G401 (cell line): ENCODE measurements around the gene MROH2B. TPM values are rescaled to one million over a fixed set of nuclear protein-coding genes. Genes with fewer than 3 reads are reported as not detected.
A peak's percentile ranks its signal among the peaks of the same experiment; 100 is the strongest.

Experiments
- DNase-seq: peaks from one replicate; pipeline ENCODE4 v3.0.0-alpha.2; 2015; ENCODE audit warnings: low spot score
- in situ Hi-C: cut with HindIII; loops from 2 replicates; pipeline ENCODE4 v1.10.0; 2016; ENCODE audit warnings: low sequenced_read_pairs, mixed read lengths
- total RNA-seq: library from RNA; depleted of rRNA; stranded (reverse); fragments of >200 nt; shearing (Covaris generic); gene quantifications from 2 replicates; pipeline ENCODE4 v1.2.3, GENCODE V29; 2014; rRNA removed

MROH2B gene
- not detected in 2 replicates for total RNA-seq

DNA sequence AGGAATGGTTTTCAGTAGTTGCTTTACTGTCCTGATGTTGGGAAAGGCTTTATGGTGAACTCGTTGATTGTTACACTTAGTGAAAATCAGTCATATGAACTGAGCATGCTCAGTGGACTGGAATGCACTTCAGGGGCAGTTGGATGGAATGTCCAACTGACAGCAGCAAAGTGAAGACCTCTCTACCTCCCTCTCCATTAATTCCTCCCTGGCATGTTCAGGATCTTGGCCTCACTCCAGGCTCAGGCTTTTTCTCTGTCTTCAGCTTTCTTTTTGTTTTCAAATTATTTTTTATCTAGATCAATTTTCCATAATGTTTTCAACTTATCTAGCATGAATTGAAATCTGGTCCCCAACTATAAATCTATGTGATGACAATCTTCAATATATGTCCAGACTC is at the start of gene MROH2B:
Gene MROH2B (minus strand): TSS at position 101 of the 400 bp plus-strand sequence. CDS start 490 bp downstream, outside the sequence.
- DNase-seq: no peak
- in situ Hi-C loops: no loop called here

DNA sequence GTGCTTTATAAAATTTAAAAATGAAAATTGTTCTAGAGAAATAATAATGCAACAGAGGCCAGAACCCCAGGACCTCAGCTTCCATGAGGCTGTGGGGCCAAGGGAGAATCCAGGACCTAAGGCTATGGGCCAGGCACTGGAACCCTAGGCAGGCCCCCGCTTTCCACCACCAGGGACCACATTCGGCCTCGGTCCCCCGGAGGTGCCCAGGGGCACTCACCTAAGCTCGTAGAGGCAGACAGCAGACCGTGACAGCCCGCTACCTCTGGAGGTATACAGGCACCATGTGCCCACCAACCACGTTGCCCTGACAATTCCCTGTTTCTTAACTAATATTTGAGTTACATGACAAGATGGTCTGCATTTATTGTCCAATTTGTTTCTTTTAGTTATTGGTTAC is 49.5 kb upstream of the MROH2B start:
- no peak for DNase-seq
- in situ Hi-C loops: no loop called here

DNA sequence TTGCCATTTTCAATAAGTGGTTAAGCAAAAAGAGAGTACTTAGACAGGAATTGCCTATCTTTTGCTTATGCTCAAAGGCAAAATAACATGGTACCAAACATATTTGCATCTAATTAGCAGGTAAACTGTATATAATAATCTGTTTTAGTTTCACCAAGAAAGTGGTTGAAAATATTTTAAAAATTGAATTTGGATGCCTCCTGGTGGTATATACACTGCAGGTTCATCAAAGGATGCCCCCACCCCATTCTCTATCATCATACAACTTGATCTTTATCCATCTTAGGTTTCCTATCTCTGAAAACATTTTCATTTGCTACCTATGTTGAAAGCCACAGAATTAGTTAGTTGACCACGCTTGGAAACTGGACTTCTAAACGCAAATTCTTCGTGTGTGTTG is 47.0 kb upstream of the MROH2B start:
- in situ Hi-C loops: no loop called here
- DNase-seq: no peak

DNA sequence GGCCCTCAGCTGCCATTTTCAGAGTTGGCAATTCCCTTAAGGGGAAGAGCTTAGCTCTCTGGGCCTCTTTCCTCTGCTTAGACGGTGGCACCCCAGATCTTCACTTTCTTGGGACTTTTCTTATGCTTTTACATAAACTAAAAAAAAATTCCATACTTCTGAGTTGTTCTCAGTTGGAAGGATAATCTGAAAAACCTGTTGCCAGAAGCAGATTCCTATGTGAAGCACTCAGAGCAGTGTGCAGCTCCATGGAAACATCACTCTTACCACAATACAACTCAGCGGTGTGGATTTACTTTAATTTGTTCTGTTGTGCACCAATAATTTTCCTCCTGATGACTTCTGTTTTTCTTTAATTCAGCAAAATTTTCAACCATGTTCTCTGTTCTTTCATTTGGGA is 44.1 kb upstream of the MROH2B start:
- in situ Hi-C loops: no loop called here
- DNase-seq: no peak

DNA sequence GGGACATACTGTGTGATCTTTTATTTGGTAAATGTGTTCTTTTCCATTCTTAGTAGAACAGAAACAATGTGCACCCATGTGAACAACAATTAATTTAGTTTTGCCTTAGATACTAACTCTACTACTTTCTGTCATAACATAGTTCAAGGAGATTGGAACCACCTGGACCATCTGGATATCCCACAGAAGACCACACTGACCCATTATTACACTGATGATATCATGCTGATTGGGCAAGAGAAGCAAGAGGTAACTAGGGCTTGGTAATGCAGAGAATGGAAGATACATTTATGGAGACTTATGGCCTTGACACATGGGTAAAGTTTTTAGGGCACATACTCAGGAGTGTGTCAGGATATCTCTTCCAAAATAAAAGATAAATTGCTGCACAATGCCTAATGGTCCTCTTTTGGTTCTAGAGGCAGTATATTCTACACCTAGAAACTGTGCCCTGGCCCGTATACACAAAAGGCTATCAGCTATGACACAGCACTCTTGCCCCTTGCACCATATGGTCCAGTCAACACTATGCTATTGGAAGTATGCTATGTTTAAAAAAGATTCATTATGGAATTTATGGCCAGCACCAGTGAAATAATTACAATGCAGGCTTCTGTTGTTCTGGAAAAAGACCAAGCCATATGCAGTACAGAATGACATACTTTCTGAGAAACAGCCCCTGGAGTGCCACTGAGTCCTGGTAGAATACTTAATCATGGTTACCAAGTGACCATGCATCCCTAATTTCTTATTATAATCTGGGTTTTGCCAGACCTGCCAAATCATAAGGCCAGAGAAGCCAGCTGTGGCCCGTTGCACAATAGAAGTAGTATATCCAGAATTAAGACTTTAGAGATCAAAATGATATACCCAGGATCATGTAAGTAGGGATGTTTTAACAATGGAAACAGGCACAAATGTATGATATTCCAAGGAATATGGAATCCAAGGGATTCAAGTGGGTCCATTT is 41.6 kb upstream of the MROH2B start:
- no peak for DNase-seq
- in situ Hi-C loops: no loop called here

DNA sequence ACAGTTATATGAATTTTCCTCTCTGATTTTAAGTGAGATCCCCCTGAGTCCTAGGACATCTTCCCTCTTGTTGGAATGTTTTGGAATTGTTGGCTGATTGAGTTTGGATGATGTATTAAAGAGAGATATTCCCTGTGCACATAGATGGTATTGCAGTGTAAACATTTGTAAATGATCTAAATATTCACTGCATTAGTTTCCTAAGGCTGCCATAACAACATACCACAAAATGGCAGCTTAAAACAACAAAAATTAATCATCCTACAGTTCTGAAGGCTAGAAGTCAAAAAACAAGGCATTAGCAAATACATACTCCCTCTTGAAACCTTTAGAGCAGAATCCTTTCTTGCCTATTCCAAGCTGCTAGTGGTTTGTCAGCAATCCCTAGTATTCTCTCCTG is 38.0 kb upstream of the MROH2B start:
- DNase-seq: no peak
- in situ Hi-C loops: no loop called here

DNA sequence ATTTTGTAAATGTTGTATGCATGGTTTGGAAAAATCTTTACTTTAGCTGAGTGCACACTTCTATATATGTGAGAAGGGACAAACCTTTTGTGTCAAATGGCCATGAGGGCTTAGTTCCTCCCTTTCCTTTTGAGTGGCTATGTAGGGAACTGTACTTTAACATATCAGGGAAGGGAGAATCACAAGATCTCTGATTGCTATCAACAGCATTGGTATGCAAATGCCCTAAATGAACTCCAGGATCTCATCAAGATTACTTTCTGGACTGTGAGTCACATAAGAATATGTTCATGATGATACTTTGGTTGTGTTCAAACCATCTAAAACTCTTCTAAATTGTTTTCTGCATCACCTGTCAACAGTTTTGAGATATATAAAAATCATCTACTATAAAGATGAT is 31.2 kb upstream of the MROH2B start:
- in situ Hi-C loops: no loop called here
- no peak for DNase-seq

DNA sequence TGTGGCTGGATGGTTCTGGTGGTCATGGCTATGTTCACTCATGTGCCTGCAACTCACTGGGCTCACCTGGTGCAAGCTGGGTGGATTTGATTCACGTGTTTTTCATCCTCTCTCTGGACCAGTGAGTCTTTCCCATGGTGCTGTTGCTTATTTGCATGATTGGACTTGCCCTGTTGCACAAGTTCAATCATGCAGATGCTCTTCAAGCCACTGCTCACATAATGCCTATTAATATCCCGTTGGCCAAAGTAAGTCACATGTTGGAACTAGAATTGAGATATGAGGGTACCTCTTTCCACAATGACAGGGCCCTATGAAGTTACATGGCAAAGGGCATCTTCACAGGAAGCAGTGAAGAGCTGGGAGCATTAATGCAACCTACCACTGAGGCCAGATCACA is 26.5 kb upstream of the MROH2B start:
- in situ Hi-C loops: no loop called here
- DNase-seq: no peak

DNA sequence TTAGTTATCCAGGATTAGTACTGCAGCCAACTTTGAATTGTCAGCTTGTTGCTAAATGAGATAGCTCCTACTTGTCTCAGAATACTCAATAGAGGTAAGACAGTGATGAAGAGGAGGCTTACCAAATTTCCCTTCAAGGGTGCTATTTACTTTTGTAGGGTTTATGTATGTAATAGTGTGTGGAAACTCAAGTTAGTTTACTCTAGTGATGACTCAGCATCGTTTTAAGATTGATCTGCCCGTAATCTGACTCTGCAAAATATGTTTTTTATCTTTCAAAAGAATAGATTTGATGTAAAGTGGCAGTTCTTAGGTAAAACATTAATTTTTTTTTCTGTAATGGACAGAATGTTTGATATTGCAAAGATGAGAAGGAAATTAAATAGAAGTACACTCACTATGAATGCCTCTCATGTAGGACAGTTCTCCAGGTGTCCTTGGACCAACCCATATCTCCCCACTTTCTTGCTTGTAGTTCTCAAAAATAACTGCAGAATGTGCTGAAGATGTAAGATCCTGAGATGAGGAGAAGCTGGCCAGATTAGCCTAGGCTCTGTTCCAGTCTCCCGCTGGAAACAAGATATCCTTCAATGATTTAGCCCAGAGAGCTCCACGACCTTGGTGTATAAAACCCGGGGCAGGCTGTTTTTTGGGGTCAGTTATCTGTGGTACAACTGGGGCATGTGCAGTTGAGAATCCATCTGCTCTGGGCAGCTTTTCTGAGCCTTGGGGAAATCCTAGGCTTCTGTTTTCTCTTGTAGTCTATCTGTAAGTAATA is 24.4 kb upstream of the MROH2B start:
- peak; percentile 27 for DNase-seq
- in situ Hi-C loops: no loop called here

DNA sequence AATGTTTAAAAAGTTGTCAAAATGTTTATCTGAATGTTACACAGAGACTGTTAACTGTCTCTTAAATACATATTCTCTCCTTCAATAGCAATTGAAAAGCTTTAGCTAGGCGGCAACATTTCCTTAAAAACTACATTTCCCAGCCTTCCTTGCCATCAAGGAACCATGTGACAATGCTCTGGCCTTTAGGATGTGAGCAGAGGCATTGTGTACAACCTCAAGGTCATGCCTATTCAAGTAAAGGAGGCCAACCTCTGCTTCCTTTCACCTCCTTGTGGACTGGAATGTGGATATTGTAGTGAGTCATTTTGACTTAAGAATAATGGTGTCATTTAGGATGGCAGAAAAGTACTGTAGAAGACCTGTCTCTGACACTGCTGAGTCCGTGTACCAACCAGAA is 23.7 kb upstream of the MROH2B start:
- DNase-seq: no peak
- in situ Hi-C loops: no loop called here

DNA sequence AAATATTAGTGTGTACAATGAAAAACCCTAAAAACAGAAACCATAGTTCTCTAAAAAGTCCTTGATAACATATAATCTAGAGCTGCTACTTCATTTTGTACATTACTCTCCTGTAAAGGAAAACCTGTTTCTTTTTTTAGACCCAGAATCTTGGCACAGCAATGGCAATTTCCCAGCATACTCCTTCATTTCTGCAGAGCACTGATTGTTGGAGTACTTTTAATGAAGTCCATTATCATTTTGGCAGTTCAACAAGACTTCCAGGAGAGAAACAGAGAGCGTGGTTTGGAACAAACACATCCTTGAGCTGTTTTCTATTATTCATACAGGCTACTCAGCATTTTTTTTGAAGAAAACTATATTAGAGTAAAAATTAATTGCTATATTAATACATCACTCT is 22.7 kb upstream of the MROH2B start:
- in situ Hi-C loops: no loop called here
- DNase-seq: peak; percentile 7

DNA sequence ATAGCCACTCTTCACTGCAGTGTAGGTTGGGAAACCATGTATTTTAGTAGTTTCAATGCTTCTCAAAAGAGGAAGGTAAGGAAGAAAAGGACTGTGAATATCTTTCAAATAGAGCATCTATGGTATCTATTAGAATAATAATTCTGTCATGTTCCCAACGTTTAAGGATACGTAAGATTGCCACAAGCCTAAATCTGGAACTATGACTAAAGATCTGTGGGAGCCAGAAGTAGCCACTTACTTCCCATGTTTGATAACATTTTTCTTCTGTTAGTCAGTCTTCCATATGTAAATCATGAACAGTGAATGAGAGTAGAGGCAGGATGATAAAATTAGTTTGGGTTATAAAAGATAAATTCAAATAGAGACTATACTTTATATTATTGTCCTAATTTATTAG is 16.3 kb upstream of the MROH2B start:
- no peak for DNase-seq
- in situ Hi-C loops: no loop called here

DNA sequence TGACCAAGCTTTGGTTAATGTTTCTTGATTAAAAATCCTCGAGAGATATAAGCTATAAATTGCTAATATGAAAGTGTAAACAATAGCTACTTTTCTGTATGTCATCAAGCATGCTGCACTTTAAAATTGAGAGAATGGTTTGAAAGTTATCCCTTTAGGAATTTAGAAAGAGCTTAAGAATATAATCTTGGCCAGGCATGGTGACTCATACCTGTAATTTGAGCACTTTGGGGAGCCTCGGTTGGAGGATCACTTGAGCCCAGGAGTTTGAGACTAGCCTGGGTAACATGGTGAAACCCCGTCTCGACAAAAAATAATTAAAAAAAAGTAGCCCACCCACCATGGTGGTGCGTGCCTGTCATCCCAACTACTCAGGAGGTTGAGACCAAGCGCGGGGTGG is 12.2 kb upstream of the MROH2B start:
- DNase-seq: no peak
- in situ Hi-C loops: no loop called here

DNA sequence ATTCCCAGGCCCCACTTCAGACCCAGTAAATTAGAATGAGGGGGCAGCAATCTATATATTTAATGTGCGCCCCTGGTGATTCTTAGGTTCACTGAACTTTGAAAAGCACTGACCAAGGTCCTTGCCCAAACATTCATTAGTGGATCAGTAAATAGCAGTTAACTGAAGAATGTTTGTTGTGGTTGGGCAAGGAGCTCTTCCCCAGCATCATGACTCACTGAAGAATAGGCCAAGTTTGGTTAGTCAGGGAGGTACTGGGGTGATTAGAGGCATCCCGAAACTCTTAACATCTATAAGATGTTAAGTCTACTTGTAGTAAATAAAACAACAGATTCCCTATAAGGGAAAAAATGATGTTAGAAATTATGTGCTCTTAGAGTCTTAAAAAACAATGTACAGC is 833 bp upstream of the MROH2B start:
- no peak for DNase-seq
- in situ Hi-C loops: no loop called here

DNA sequence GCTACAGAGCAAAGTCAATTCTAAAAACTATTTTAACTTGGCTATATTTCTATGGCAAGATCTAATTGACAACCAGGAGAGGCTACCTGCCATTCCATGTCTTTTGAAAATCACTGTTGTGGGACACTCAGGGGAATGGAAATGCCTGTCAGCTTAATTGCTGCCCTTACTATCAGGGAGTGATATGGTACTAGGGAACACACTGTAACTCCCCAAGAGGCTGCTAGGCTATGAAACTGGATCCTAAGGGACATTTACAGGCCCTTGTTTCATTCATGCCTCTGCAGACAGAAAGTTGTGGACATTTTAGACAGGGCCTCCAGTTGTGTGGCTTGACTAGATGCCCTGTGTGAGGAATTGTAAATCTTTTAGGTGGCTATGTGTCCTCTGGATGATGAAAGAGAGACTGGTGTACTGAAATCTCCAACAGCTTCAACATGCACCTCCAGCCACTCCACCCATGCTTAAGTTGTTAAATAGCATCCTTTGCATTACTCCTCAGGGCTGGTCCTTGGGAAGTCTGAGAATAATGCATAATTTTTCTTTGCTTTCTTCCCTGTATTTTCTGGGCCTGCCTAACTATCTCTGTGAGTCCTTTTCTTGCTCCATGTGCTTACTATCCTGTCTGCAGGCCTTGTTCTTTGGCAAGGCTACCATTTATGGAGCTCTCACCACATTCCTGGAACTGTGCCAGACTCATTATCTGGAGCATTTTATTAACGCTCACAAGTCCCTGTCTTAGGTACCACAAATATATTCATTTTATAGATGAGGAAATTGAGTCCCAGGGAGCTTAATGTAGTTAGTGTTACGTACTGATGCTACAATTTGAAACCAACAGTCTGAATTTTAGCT is 3.2 kb downstream of the MROH2B start:
- peak; percentile 57 for DNase-seq

DNA sequence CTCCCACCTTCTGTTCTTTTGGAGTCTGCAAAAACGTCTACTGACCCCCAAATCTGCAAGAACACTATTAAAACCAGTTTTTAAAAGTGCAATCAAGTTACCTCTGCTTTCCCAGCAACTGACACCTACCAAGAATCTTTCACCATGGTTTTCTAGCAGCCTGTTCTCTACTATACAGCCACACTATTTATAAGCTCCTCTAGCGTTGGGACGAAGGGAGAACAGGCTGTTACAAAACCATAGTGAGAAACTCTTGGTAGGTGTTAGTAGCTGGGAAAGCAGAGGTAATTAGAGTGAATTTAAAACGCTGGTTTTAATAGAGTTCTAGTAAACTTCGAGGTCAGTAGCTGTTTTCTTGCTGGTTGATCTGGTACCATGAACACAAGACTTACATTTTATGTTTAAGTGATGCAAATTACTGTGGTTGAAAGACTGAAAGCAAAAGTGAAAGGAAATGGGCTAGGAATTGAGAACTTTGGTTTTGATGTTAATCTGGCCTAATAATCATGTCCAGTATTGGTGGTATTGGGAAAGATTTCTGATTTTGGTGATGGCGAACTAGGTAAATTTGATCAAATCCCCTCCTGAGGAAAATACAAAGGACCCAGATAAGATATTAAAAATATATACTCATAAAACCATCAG is 5.3 kb downstream of the MROH2B start:
- in situ Hi-C loops: no loop called here
- no peak for DNase-seq

More for the DNA sequence above, 3.2 kb downstream of the MROH2B start:
- in situ Hi-C loops: no loop called here

DNA sequence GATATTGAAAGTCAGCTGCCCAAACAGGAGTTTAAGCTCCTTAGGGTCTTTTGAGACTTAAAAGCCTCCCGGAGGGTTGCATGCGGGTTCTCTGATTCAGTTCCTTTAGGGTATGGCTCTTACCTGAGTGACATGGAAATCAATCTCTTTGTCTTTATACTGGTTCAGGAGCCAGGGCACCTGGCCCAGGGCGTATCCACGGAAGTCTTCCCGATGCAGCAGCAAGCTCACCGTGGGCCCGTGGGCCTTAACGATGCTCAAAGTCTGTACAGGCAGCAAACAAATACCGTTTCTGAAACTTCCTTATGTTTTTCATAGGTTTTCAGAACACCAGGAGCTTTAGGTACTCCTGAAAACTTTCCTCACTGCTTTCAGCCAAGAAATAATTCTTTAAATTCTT is 13.2 kb downstream of the MROH2B start:
- no peak for DNase-seq
- in situ Hi-C loops: no loop called here

DNA sequence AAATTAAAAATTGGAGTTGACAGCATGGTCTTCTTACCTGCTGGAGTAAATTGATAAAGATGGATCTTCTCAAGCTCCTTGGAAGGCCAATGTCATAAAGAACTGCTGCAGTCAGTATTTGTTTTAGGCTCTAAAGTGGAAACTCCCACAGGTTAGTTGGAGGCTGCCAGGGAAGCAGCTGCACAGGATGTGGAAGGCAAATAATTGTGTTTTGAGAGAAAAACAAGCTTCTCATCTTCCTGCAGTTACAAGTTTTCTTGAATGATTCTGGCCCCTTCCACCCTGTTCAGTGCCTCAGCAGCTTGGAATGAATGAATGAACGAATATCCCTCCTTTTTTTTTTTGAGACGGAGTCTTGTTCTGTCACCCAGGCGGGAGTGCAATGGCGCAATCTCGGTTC is 13.9 kb downstream of the MROH2B start:
- in situ Hi-C loops: no loop called here
- no peak for DNase-seq

DNA sequence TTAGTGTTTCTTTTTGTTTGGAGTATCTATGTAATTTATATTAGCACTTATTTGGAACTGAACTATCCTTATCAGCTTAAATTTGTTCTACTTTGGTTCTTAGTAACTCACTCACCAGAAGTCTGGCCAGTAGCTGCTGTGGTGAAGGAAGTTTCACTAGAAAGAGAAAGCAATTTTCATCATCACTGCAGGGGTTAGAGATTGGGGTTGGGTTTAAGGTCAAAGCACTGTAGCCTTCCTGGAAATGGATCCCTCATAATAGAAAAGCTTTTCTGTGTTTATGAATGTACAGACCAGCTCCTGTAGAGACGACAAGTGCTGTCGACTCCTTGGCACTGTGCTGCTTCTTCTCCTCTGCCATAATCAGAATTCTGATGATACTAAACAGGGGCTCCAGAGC is 22.2 kb downstream of the MROH2B start:
- DNase-seq: no peak
- in situ Hi-C loops: no loop called here
